Ovary (tissue), 3 donors: Measurements from ENCODE around the gene ZNF184.

ENCODE experiments used
- POLR2A ChIP-seq: fragments of 450-650 bp; IDR thresholded peaks from one replicate; pipeline ENCODE4 v1.6.1; 2017; ENCODE audit warnings: antibody characterized with exemption, mild to moderate bottlenecking, moderate library complexity
- TF ChIP-seq, protein P1 (sequence below), 3 donors: fragments of 450-650 bp in 2 of 3; fragments of 200-600 bp in 1 of 3; IDR thresholded peaks; one replicate each; pipeline versions ENCODE4 v1.5.1 to v1.8.0; 2016 to 2022; ENCODE audit warnings: antibody characterized with exemption in 3 of 3, mild to moderate bottlenecking in 1 of 3
- donor health status: DM: no; HTN: no; CAD: no.

DNA sequence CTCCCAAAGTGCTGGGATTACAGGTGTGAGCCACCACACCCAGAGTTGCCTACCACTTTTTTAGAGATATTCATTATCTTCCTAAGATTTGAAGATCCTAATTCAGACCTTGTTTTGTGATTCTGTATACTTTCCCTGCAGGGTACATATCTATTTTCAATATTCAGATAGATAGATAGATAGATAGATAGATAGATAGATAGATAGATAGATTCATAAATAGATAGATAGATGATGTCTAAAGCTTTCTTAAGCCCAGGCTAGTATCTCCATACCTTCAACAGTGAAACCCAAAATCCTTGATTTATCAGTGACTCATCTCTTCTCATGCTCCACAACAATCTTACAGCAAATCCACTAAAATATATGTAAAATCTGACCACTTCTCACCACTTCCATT, 53.5 kb downstream of the ZNF184 start:
- no peak for TF ChIP-seq POLR2A
- TF ChIP-seq, protein P1, sequence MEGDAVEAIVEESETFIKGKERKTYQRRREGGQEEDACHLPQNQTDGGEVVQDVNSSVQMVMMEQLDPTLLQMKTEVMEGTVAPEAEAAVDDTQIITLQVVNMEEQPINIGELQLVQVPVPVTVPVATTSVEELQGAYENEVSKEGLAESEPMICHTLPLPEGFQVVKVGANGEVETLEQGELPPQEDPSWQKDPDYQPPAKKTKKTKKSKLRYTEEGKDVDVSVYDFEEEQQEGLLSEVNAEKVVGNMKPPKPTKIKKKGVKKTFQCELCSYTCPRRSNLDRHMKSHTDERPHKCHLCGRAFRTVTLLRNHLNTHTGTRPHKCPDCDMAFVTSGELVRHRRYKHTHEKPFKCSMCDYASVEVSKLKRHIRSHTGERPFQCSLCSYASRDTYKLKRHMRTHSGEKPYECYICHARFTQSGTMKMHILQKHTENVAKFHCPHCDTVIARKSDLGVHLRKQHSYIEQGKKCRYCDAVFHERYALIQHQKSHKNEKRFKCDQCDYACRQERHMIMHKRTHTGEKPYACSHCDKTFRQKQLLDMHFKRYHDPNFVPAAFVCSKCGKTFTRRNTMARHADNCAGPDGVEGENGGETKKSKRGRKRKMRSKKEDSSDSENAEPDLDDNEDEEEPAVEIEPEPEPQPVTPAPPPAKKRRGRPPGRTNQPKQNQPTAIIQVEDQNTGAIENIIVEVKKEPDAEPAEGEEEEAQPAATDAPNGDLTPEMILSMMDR (IDR thresholded peaks at IDR 0.05), result no peak
